SJSA1 (cell line): ENCODE measurements around the gene ZNF764. TPM values are rescaled to one million over a fixed set of nuclear protein-coding genes. Genes with fewer than 3 reads are reported as not detected.

Source experiments
- total RNA-seq: library from RNA; depleted of rRNA; stranded (reverse); fragments of >200 nt; shearing (Covaris generic); gene quantifications from 2 replicates; pipeline ENCODE4 v1.2.3, GENCODE V29; 2014; rRNA removed

The ZNF764 gene
- total RNA-seq, 1 experiment from 2014 or later: 8.1 TPM

Other genes starting within 250 kb of the ZNF764 start
- gene CD2BP2, start 203.1 kb downstream of the ZNF764 start, total RNA-seq: 55.8 and 60.7 TPM in 2 replicates
- 25.8 and 42.5 TPM in 2 replicates for gene TBC1D10B, start 187.9 kb downstream of the ZNF764 start, total RNA-seq
- not detected in 2 replicates for gene MYL11, start 183.6 kb downstream of the ZNF764 start, total RNA-seq
- gene SEPTIN1, start 175.8 kb downstream of the ZNF764 start, total RNA-seq: not detected in 2 replicates
- gene ZNF48, start 163.0 kb downstream of the ZNF764 start, total RNA-seq: 9.6 and 17.3 TPM in 2 replicates
- 27.0 and 51.8 TPM in 2 replicates for gene ZNF771, start 150.8 kb downstream of the ZNF764 start, total RNA-seq
- gene DCTPP1, start 128.3 kb downstream of the ZNF764 start, total RNA-seq: 10.5 and 31.6 TPM in 2 replicates
- 4.3 and 8.2 TPM in 2 replicates for gene SEPHS2, start 112.5 kb downstream of the ZNF764 start, total RNA-seq
- gene ITGAL, start 85.6 kb downstream of the ZNF764 start, total RNA-seq: not detected in 2 replicates
- 35.6 and 41.1 TPM in 2 replicates for gene ZNF768, start 31.8 kb downstream of the ZNF764 start, total RNA-seq
- 3.6 and 5.1 TPM in 2 replicates for gene ZNF747, start 23.5 kb downstream of the ZNF764 start, total RNA-seq
- gene ZNF688, start 13.3 kb upstream of the ZNF764 start, total RNA-seq: 6.4 and 7.3 TPM in 2 replicates
- gene ZNF785, start 27.3 kb upstream of the ZNF764 start, total RNA-seq: 4.6 and 6.8 TPM in 2 replicates
- 8.1 and 9.8 TPM in 2 replicates for gene ZNF689, start 52.0 kb upstream of the ZNF764 start, total RNA-seq
- 6.1 and 8.2 TPM in 2 replicates for gene PRR14, start 92.6 kb upstream of the ZNF764 start, total RNA-seq
- 7.6 and 13.6 TPM in 2 replicates for gene FBRS, start 100.1 kb upstream of the ZNF764 start, total RNA-seq
- 9.4 and 14.3 TPM in 2 replicates for gene SRCAP, start 140.8 kb upstream of the ZNF764 start, total RNA-seq
- gene PHKG2, start 190.1 kb upstream of the ZNF764 start, total RNA-seq: 35.3 and 39.0 TPM in 2 replicates
- gene CFAP119, start 203.7 kb upstream of the ZNF764 start, total RNA-seq: 1.1 and 9.5 TPM in 2 replicates
- gene RNF40, start 203.9 kb upstream of the ZNF764 start, total RNA-seq: 70.7 and 103 TPM in 2 replicates
- 13.2 and 19.6 TPM in 2 replicates for gene ZNF629, start 228.8 kb upstream of the ZNF764 start, total RNA-seq